Measurements from ENCODE around the gene CREBL2. TPM values are rescaled to one million over a fixed set of nuclear protein-coding genes. Genes with fewer than 3 reads are reported as not detected.

The CREBL2 gene
- total and polyA plus RNA-seq, 2 of the 13 experiments (the other 11 are each of a cell fraction or from before 2014, with no cell fraction given): 6.9 to 8.4 TPM

GRCh38 chr12:12685305-12685704 is 73.6 kb downstream of the CREBL2 start (continued):
- TF ChIP-seq HBP1 (CRISPR knock-in tag; IDR thresholded peaks at IDR 0.05; ENCODE audit: low read depth) (no peak), SNRNP70 (IDR thresholded peaks at IDR 0.05; ENCODE audit: low read depth, low read length) (no peak), ZNF235 (CRISPR knock-in tag; IDR thresholded peaks at IDR 0.05; ENCODE audit: borderline replicate concordance) (no peak)

GRCh38 chr12:12686472-12686871 is 74.8 kb downstream of the CREBL2 start:
- H3K4me3 ChIP-seq (replicated peaks in 1 of 3; ENCODE audit: insufficient read depth in 1 of 3, low read depth in 2 of 3, low read length in 3 of 3): no peak overlapping the region
- H4K20me1 ChIP-seq (ENCODE audit: insufficient read depth, low read length): no peaks in the 10 kb centered on the region
- ChIA-PET CTCF (ENCODE audit: low intra/inter-chr PET ratio, low total read pairs) (no interaction called here), POLR2A (no interaction called here)
- intact Hi-C loops (cut with micrococcal nuclease; ENCODE audit: unreplicated experiment): no loop called here
- H3K4me1 ChIP-seq (ENCODE audit: insufficient read depth, low read length): no peaks in the 10 kb centered on the region
- in situ Hi-C loops (cut with HindIII; ENCODE audit: extremely low pct_ligation_motif_present, low pct_unique_long_range_greater_than_20kb): no loop called here
- ATAC-seq: no peak
- DNase-seq (ENCODE audit: low spot score): no peak
- H3K9ac ChIP-seq (ENCODE audit: insufficient read depth, low read depth, low read length): no peak overlapping the region
- BruUV-seq (replicated peaks): no TSS peak
- no peaks in the 10 kb centered on the region for H3K9me3 ChIP-seq (ENCODE audit: low read length)
- H2AFZ ChIP-seq (ENCODE audit: low read length): no peak overlapping the region
- no peak for TF ChIP-seq ZNF124 (CRISPR knock-in tag; IDR thresholded peaks at IDR 0.05)
- no peaks in the 10 kb centered on the region for H3K27me3 ChIP-seq (ENCODE audit: control insufficient read depth in 1 of 2, insufficient read depth in 2 of 2, low read length in 2 of 2)
- H3K36me3 ChIP-seq (replicated peaks in 1 of 2; ENCODE audit: control insufficient read depth in 1 of 2, insufficient read depth in 2 of 2, low read length in 2 of 2): no peaks in the 10 kb centered on the region
- H3K4me2 ChIP-seq (ENCODE audit: low read depth, low read length): no peak overlapping the region
- no peaks in the 10 kb centered on the region for H3K79me2 ChIP-seq (ENCODE audit: insufficient read depth, low read length)
- no peak overlapping the region for H3K27ac ChIP-seq (ENCODE audit: extremely low read length, insufficient read depth, low read length)
- no peak for FAIRE-seq
- 100% methylated on average over 1 of the region's 1 CpG for WGBS (ENCODE audit: low lambda C conversion rate)

GRCh38 chr12:12686925-12687324 is 75.2 kb downstream of the CREBL2 start:
- ATAC-seq (no peak), FAIRE-seq (no peak), DNase-seq (ENCODE audit: low spot score) (no peak)
- no peaks in the 10 kb centered on the region for H3K79me2 ChIP-seq (ENCODE audit: insufficient read depth, low read length)
- H3K27me3 ChIP-seq (ENCODE audit: control insufficient read depth in 1 of 2, insufficient read depth in 2 of 2, low read length in 2 of 2): no peaks in the 10 kb centered on the region
- no TSS peak for BruUV-seq (replicated peaks)
- no peaks in the 10 kb centered on the region for H3K4me1 ChIP-seq (ENCODE audit: insufficient read depth, low read length)
- no peak overlapping the region for H3K4me2 ChIP-seq (ENCODE audit: low read depth, low read length)
- in situ Hi-C loops (cut with HindIII; ENCODE audit: extremely low pct_ligation_motif_present, low pct_unique_long_range_greater_than_20kb): no loop called here
- intact Hi-C loops (cut with micrococcal nuclease; ENCODE audit: unreplicated experiment): no loop called here
- CTCF ChIA-PET (ENCODE audit: low intra/inter-chr PET ratio, low total read pairs): no interaction called here
- H2AFZ ChIP-seq (ENCODE audit: low read length): no peak overlapping the region
- H3K27ac ChIP-seq (ENCODE audit: extremely low read length, insufficient read depth, low read length): no peak overlapping the region
- no peak overlapping the region for H3K9ac ChIP-seq (ENCODE audit: insufficient read depth, low read depth, low read length)
- POLR2A ChIA-PET: no interaction called here
- H3K9me3 ChIP-seq (ENCODE audit: low read length): no peaks in the 10 kb centered on the region
- no peak overlapping the region for H3K4me3 ChIP-seq (replicated peaks in 1 of 3; ENCODE audit: insufficient read depth in 1 of 3, low read depth in 2 of 3, low read length in 3 of 3)
- no peaks in the 10 kb centered on the region for H3K36me3 ChIP-seq (replicated peaks in 1 of 2; ENCODE audit: control insufficient read depth in 1 of 2, insufficient read depth in 2 of 2, low read length in 2 of 2)
- no peaks in the 10 kb centered on the region for H4K20me1 ChIP-seq (ENCODE audit: insufficient read depth, low read length)
- no peak for TF ChIP-seq ELF1 (CRISPR knock-in tag; IDR thresholded peaks at IDR 0.05)
- TF ChIP-seq ZNF652 (CRISPR knock-in tag; IDR thresholded peaks at IDR 0.05; ENCODE audit: borderline replicate concordance, low read depth): no peak
- no peak for TF ChIP-seq ZNF660 (CRISPR knock-in tag; IDR thresholded peaks at IDR 0.05; ENCODE audit: borderline replicate concordance, low read depth)
- no peak for TF ChIP-seq RAD51 (IDR thresholded peaks at IDR 0.05; ENCODE audit: borderline replicate concordance)
- no peak for TF ChIP-seq POLR2AphosphoS2 (IDR thresholded peaks at IDR 0.05; ENCODE audit: low read depth, low read length)
- no peak for TF ChIP-seq ZNF607 (CRISPR knock-in tag; IDR thresholded peaks at IDR 0.05; ENCODE audit: borderline replicate concordance)
- no peak for TF ChIP-seq ELF3 (CRISPR knock-in tag; IDR thresholded peaks at IDR 0.05)
- TF ChIP-seq MTF1 (CRISPR knock-in tag; IDR thresholded peaks at IDR 0.05): no peak
- no peak for TF ChIP-seq KLF13 (CRISPR knock-in tag; IDR thresholded peaks at IDR 0.05)
- no peak for TF ChIP-seq ARID3A (IDR thresholded peaks at IDR 0.05; ENCODE audit: low read depth, low read length)

All from HepG2 (cell line).